Measurements from ENCODE around the gene TBCEL. TPM values are rescaled to one million over a fixed set of nuclear protein-coding genes. Genes with fewer than 3 reads are reported as not detected.

TBCEL gene
- 14.1 and 19.5 TPM in 2 replicates for total RNA-seq

GRCh38 chr11:121023848-121024751, at the start of gene TBCEL:
TBCEL (plus strand) TSS chr11:121024102; CDS start chr11:121045691, 21,589 bp downstream.

GRCh38 chr11:121100943-121101342, 77.0 kb downstream of the TBCEL start, which contains the start of gene TECTA:
TECTA (plus strand) TSS chr11:121101243; CDS start chr11:121102666, 1,423 bp downstream.

Other genes with a start within 250 kb of the TBCEL start
- gene TECTA, start 77.1 kb downstream of the TBCEL start, total RNA-seq, result 0.23 and 0.26 TPM in 2 replicates

All from pericardium fibroblast (primary cell).